Hippocampal formation (tissue), 2 donors: ENCODE data around the gene ARHGAP25.
"Not testable (repeated sequence)": the region's sequence is repeated elsewhere in the genome, so short reads cannot be mapped to it uniquely, and the experiment has no call there.

ENCODE experiments used
- DNase-seq, 2 donors: peaks; one replicate each; lab custom pipeline; 2025; lab: John Stamatoyannopoulos, UW

Gene ARHGAP25

DNA sequence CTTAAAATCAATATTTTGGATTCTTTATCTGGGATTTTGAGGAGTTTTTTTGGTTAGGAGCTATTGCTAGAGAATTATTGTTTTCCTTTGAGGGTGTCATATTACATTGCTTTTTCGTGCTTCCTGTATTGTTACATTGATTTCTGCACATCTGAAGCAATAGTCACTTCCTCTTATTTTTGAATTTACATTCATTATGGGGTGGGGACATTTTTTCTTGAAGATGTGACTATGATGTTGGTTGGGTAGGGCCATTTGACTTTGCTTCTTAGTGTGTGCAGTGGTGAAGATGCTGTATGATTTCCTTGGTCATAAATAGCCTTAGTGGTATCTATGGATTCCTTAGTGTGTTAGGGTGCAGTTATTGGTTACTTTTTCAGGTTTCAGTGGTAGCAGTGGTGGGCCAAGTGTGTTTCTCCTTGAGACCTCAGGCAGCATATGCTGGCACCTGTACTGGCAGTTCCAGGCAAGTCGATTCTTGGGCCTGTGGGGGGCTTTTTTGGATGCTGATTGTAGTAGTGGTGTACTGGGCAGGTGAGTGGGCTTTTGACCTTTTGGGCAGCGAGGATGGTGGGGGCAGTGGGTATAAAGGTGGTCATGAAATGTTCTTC lies 61.8 kb downstream of the ARHGAP25 start:
- no peak for DNase-seq

DNA sequence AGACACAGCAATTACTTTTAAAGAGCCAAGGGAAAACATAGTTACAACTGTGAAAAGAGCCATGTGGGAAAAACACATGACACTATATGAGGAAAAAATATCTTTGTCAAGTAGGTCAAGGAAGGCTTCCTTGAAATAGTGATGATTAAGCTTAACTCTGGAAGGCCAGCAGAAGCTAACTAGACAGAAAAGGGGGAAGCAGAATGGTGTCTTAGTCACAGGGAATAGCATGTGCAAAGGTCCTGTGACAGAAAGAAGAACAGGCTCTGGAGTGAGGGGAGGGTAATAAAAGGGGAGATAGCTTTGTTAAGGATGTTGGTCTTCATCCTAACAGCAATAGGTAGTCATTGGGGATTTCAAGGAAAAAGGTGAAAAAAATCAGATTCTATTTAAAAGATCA lies 64.0 kb downstream of the ARHGAP25 start:
- no peak for DNase-seq

DNA sequence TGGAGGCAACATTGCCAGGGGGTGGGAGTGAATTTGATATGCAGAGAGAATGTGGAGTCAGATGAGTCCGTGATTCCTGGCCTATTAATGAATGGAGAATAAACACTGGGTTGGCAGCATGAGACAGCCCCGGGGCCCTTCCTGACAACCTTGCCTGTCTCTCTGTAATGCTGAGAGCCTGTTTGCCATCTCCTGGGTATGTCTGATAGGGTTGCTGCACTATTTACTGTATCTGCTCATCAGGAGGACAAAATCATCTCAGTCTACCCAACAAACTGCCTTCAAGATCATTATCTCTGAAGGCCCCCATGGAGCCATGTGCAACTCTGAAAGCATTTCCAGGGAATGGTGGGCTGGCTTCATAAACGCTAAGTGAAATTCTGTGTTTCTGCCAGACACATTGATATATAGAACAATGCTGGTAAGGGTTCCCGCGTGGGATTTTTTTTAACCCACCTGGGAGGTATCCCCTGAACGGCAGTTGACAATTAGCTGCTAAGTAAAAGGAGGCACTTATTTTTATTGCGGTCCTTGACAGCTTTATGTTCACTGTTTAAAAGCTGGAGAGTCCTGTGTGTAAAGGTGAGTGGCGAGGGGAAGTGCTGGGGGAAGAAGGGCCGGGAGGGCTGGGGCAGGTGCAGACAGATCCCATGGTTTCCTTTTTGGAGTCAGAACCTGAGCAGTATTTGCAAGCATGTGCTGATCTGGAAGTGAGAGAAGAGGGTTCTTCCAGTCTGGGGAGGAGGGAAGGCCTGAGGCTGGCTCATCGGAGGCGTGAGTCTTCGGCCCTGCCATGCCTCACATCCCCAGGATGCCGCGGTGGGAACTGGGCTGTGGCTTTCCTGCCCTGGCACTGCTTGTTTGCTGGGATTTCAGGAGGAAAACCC lies 64.8 kb downstream of the ARHGAP25 start:
- no peak for DNase-seq

DNA sequence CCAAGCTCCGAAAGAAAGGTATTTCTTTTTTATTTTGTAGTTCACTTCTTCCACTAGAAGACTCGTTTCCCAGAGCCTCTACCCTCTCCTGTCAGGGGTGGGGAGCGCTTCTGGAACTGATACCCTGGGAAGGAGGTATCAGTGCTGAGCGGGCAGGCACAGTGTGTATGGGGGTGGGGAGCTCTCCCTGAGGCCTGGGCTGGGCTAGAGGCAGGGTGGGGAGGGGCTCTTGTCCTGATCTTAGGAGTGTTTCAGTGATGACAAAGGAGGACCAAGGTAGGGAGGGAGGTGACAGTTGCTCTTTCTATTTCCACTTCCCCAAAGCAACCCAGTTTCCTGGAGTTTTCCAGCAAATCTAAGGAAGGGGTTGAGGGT lies 65.4 kb downstream of the ARHGAP25 start:
- no peak for DNase-seq

DNA sequence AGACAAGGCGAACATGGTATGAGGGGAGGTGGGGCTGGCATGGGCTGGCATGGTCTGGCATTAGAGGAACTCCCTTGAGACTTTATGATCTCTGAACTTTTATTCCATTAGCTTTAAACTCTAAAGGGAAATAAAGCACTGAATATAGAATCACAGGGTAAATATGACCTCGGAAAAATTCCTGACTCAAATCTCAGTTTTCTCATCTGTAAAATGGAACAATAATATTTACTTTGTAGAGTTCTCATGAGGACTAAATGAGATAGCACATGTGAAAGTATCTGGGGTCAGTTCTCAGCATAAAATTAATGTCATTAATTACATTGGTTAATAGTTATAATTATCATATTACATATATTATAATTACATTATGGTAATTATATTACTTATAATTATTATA lies 65.9 kb downstream of the ARHGAP25 start:
- no peak for DNase-seq

GRCh38 chr2:68802161-68802560 lies 67.5 kb downstream of the ARHGAP25 start:
- DNase-seq: not testable (repeated sequence)

DNA sequence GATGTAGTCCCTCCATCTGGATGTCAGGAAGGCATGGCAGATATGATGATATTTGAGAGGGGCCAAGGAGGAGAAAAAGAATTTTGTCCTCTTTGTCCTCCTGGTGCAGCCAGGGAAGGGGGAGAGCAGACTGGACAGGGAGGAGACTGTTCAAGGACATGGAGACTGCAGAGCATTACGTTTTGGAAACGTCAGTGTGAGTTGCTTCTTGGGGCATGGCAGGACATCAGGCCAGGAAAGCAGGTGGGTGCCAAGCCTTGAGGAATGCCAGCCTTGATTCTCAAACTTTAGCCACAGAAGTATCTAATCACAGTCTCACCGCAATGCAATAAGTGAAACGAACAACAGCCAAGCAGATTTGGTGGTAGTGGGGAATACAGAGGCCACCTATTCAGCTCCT lies 70.4 kb downstream of the ARHGAP25 start:
- DNase-seq: no peak

GRCh38 chr2:68806511-68807109 lies 72.0 kb downstream of the ARHGAP25 start:
- DNase-seq: no peak

- DNase-seq: no peak
Observed at GRCh38 chr2:68807821-68808266, 73.2 kb downstream of the ARHGAP25 start.

DNA sequence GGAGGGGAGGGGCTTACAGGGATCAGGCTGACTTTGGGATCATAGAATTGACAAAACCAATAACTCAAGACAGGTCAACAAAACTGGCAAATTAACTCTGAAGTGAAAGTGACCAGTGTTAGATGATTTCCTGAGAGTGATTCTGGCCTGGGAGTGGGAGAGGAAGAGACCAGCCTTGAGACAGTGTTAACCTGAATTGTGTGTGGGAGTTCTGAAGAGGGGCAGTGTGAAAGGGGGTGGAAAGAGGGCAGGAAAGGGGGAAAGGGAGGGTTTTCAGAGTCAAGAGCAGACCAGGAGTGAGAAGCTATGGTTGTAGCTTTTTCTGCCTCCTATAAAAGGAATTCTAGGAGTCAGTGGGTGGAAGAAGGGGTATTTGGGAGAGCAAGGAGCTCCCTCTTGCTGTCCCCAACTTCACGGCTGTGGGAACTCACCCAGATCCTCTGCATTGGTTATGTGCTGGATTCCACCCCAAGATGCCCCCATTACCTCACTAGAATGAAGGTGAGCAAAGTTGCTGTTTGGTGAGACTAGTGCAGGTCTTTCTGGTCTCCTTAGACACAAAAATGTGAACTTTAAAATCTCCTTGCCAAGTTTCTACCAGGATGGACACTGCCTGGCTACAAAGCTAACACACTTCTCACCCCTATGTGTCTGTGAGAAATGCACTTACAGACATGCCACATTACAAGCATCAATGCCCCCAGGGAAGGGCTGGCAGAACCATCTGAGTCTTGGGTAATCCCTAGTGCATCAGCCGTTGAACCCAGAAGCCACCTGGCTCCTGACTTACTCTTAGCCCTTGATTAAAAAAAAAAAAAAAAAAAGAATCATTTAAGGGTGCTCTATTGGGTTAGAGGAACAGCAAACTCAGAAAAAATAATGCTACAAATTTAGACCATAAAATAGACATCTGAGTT lies 75.0 kb downstream of the ARHGAP25 start:
- no peak for DNase-seq

- DNase-seq: no peak
Observed at GRCh38 chr2:68811364-68811763, 76.8 kb downstream of the ARHGAP25 start.

- no peak for DNase-seq
Observed at GRCh38 chr2:68812251-68812650, 77.6 kb downstream of the ARHGAP25 start.

GRCh38 chr2:68813596-68813995 lies 79.0 kb downstream of the ARHGAP25 start:
- DNase-seq: no peak

- no peak for DNase-seq
Observed at GRCh38 chr2:68817306-68817705, 82.7 kb downstream of the ARHGAP25 start.

GRCh38 chr2:68819556-68819955 lies 84.9 kb downstream of the ARHGAP25 start:
- DNase-seq: no peak

- no peak for DNase-seq
Observed at GRCh38 chr2:68822207-68822872, 87.7 kb downstream of the ARHGAP25 start.

DNA sequence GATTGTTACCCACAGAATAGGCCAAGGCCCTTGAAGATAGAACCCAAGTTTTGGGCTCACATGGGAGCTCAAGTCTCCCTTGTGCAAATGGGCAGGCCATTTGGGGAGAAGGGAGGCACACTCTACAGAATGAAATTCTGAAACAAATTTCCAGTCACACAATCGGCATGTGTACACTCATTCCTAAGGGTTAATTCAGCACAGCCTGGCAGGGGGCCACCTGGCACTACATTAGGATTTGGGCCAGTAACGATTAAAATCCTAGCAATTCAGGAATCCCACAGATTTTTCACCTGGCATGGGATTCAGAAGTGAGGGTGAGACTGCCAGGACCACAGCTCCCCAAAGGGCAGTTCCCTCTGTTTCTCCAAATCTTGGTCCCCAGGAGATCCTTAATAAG lies 90.2 kb downstream of the ARHGAP25 start:
- no peak for DNase-seq

GRCh38 chr2:68825866-68826265 lies 91.3 kb downstream of the ARHGAP25 start:
- DNase-seq: no peak

GRCh38 chr2:68827666-68828065 lies 93.1 kb downstream of the ARHGAP25 start:
- no peak for DNase-seq

GRCh38 chr2:68828887-68829708 lies 94.5 kb downstream of the ARHGAP25 start:
- DNase-seq: peak; percentile 77 to 86
